Kasumi-1 (cell line): ENCODE data around the gene TNNC2.

Experiments used
- DNase-seq, 2 experiments: peaks; one replicate each; lab custom pipeline; 2025; lab: John Stamatoyannopoulos, UW

TNNC2 gene

GRCh38 chr20:45781391-45781931, 45.7 kb downstream of the TNNC2 start:
- no peak for DNase-seq

GRCh38 chr20:45780159-45780558, 47.0 kb downstream of the TNNC2 start:
- no peak for DNase-seq

DNA sequence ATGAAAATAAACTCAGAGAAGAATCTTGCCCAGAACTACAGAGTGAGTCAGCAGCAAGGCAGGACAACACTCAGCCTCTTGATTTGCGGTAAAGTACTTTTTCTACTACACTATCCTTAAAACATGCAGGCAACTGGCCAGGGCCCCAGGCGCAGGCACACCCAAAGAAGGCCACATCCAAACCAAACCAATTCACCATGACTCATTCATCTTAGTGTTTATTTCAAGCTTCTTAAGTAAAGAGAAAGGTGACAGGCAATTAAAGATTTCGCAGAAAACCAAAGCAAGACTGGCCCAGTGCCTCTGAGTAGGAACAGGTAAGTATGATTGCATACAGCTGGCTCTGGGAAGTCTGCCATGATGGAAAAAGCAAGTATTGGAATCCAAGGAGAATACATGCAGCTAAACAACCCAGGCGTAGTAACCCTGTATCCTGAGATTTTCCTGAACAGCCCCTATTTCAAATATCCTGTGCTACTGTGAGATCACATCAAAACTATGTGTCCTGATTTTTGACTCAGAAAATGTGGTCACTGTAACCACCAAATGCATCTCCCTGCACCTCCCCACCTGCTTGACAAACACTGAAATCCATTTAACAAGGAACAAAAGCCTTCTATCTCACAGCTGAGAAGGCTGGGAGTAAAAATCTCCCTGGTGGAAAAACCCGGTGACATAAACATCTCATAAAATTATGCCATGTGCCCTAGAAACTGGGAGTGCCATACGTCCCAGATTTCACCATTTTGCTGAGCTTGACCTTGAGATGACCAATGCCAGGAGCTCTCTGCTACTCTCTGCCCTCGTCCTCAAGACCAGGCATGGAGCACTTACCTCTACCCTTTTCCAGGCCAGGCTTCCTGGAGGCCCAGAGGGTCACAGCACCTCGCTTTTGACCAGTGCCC, 47.8 kb downstream of the TNNC2 start:
- no peak for DNase-seq

DNA sequence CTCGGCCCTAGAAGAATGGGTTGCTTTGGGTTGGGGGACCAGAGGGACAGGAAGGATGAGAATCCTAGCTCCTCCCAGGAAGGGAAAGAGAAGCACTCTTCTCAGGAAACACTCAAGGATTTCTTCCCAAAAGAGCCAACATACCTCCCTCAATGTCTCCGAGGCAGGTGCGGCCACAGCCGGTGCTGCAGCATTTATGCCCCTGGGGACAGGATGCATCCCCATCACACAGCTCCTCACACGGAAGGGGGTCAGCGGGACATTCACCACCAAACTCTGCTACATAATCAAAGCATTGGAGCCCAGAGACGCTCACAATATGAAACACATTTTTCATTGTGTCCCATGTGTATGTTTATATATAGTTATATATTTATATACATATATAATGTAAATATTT, 50.2 kb downstream of the TNNC2 start:
- DNase-seq: no peak

DNA sequence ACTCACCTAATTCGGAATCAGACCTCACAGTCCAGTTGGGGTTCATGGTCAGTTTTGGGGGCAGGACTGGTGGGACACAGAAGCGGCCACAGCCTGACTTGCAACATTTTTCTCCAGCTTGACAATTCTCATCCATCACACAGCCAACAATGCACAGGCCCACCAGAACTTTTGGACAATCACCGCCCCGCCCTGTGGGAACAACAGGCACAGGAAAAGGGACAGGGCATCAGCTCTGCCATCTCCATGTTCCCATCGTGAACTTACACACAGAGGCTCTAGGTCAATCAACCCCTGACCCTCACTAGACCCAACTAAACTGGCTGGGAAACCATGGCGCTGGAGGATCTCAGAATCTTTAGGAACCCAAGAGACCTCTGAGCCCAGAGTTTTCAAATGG, 51.7 kb downstream of the TNNC2 start:
- DNase-seq: no peak

GRCh38 chr20:45774945-45775344, 52.2 kb downstream of the TNNC2 start:
- no peak for DNase-seq
